HEK293 (cell line): Measurements from ENCODE around the gene CDK2.

Experiments
- CTCF ChIP-seq: fragments of 450-650 bp; formaldehyde crosslinking; IDR thresholded peaks from 2 replicates; pipeline ENCODE4 v1.5.1; 2016; ENCODE audit warnings: missing biosample characterization, missing genetic modification characterization
- HIC1 ChIP-seq: fragments of 450-650 bp; formaldehyde crosslinking; IDR thresholded peaks from 2 replicates; pipeline ENCODE4 v1.5.1; 2016; ENCODE audit warnings: missing biosample characterization, missing genetic modification characterization
- PRDM4 ChIP-seq: fragments of 450-650 bp; formaldehyde crosslinking; IDR thresholded peaks from 2 replicates; pipeline ENCODE4 v1.5.1; 2017; ENCODE audit warnings: missing biosample characterization, missing genetic modification characterization
- SP7 ChIP-seq: fragments of 450-650 bp; formaldehyde crosslinking; IDR thresholded peaks from 2 replicates; pipeline ENCODE4 v1.5.1; 2016; ENCODE audit warnings: missing biosample characterization, missing genetic modification characterization
- ZNF18 ChIP-seq: fragments of 450-650 bp; formaldehyde crosslinking; IDR thresholded peaks from 2 replicates; pipeline ENCODE4 v1.5.1; 2016; ENCODE audit warnings: missing biosample characterization, missing genetic modification characterization
- ZNF19 ChIP-seq: fragments of 450-650 bp; formaldehyde crosslinking; IDR thresholded peaks from 2 replicates; pipeline ENCODE4; 2016; ENCODE audit warnings: missing biosample characterization, missing genetic modification characterization, low read depth
- ZNF274 ChIP-seq, 2 experiments: fragments of 200-500 bp in 1 of 2; fragments of 450-650 bp in 1 of 2; sonication (Bioruptor generic) in 1 of 2; formaldehyde crosslinking in 1 of 2; IDR thresholded peaks; 2 replicates each; pipeline versions ENCODE4 v1.5.1 to v1.6.1; 2014 to 2016; ENCODE audit warnings: borderline replicate concordance in 1 of 2, inconsistent platforms in 1 of 2, low read length in 1 of 2, missing biosample characterization in 1 of 2, missing genetic modification characterization in 1 of 2
- ZNF311 ChIP-seq: fragments of 450-650 bp; formaldehyde crosslinking; IDR thresholded peaks from 2 replicates; pipeline ENCODE4 v1.5.1; 2017; ENCODE audit warnings: missing biosample characterization, missing genetic modification characterization, borderline replicate concordance

GRCh38 chr12:55996715-55997534, 30.3 kb downstream of the CDK2 start, which contains the start of gene SUOX:
- TF ChIP-seq CTCF (no peak), SP7 (tag by site-specific recombination) (0 out of 2 replicates have a peak, but pooled peaks have one; percentile 17), PRDM4 (tag by site-specific recombination) (no peak), ZNF19 (tag by site-specific recombination) (no peak), ZNF274 (IDR thresholded peaks at IDR 0.05; ENCODE audit: low read length) (no peak), ZNF274 (tag by site-specific recombination; IDR thresholded peaks at IDR 0.05; ENCODE audit: borderline replicate concordance) (no peak), ZNF311 (tag by site-specific recombination) (no peak), HIC1 (tag by site-specific recombination) (no peak), ZNF18 (tag by site-specific recombination) (no peak)
